Stromal cell of bone marrow (primary cell): Measurements from ENCODE around the gene CHI3L2.
"Not testable (repeated sequence)": the region's sequence is repeated elsewhere in the genome, so short reads cannot be mapped to it uniquely, and the experiment has no call there.

Experiments used
- DNase-seq: peaks from one replicate; pipeline ENCODE4 v3.0.0-alpha.2; 2012; ENCODE audit warnings: low read depth

CHI3L2 gene

DNA sequence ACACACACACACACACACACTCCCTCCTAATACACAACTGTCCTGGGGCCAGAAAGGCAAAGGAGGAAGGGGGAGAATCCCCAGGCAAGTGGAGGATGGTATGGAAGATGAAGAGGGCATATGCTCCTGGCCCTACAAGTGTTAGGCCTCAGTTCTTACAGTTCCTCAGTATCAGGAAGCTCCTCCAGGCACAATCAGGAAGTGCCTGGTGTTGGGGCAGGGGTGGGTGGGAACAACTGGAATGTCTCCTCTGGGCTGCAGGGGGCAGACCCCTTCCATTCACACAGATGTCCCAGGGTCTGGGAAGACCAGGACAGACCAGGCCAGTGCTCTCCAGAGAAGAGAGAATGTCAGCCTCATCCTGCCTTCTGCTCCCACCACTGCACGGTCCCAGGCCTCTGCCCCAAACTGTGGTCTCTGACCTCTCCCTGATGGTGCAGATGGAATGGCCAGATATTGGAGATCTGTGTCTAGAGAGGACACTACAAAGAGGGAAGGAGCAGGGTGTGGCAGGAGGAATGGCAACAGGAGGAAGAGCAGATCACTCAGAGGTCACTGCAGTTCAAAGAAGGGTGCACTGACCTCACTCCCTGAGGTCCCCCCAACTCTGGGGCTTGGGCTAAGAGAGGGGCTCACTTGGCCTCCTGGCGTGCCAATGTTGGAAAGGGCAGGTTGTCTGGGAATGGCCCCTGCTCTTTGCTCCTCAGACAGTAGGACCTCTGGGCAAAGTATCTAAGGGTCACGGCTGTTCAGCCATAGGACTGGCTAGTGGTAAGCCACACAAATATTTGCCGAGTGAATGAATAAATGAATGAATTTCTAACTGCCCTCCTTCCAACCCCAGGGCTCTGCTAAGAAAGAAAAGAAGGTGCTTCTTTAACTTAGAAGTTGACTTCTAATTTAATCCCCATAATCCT, 24.5 kb upstream of the CHI3L2 start:
- no peak for DNase-seq

DNA sequence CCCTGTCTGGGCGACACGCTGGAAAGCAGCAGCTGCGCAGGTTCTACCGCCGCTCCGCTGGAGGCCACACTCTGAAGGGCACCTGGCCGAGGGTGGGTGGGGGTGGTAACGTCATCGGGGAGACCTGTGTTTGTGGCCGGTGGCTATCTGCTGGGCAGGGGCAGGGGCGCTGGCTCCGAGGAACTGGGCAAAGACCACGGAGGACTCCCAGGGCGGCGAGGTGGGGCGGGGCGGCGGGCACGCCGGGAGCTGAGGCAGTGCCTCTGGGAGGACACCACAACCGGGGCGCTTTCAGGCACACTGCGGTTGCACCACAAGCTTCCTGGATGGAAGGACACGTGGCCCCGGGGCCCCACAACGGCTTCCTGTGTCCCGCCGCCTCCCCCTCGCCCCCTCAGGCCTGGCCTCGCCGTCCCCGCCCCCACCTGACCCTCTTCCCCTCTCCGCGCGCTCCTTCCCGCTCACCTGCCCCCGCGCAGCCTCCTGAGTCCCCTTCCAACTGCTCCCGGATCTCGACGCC, 23.8 kb upstream of the CHI3L2 start:
- DNase-seq, result no peak

- no peak for DNase-seq
These were observed 23.1 kb upstream of the CHI3L2 start for GRCh38 chr1:111204201-111204982.

DNA sequence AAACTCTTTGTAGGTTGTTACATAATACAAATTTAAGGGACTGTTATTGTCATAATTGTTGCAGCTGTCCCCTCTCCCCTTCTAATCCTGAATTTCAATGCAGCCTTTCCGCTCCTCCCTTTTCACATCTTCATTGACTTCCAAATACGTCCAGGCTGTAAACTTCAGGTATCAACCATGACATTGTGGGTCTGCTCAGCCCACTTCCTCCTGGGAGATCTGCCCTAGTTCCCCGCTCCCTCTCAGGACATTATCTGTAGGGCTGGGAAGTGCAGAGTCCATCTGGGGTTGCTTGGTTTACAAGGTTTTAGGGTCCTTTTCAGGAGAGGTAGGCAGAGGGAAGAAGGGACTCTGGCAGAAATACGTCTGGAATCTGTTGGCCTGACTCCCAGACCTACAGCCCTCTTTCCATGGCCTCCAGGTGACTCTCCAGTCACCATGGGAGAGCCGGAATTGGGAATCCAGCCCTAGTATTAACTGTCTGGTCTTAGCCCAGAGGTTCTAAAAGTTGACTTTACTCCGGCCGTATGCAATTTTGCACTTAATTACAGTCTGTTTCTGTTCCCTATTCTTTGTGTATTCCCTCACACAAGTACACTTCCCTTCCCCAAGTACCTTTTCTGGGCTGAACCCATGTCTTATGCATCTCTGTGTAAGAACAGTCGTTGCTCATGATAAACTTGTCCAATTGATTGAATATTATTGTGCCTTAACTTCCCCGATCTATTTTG, 22.4 kb upstream of the CHI3L2 start:
- DNase-seq, result no peak

- DNase-seq, result no peak
These were observed 21.8 kb upstream of the CHI3L2 start for GRCh38 chr1:111205714-111206050.

- no peak for DNase-seq
These were observed 18.6 kb upstream of the CHI3L2 start for GRCh38 chr1:111208921-111209320.

GRCh38 chr1:111209622-111210021, 17.9 kb upstream of the CHI3L2 start:
- no peak for DNase-seq

- no peak for DNase-seq
These were observed 15.6 kb upstream of the CHI3L2 start for GRCh38 chr1:111211921-111212320.

DNA sequence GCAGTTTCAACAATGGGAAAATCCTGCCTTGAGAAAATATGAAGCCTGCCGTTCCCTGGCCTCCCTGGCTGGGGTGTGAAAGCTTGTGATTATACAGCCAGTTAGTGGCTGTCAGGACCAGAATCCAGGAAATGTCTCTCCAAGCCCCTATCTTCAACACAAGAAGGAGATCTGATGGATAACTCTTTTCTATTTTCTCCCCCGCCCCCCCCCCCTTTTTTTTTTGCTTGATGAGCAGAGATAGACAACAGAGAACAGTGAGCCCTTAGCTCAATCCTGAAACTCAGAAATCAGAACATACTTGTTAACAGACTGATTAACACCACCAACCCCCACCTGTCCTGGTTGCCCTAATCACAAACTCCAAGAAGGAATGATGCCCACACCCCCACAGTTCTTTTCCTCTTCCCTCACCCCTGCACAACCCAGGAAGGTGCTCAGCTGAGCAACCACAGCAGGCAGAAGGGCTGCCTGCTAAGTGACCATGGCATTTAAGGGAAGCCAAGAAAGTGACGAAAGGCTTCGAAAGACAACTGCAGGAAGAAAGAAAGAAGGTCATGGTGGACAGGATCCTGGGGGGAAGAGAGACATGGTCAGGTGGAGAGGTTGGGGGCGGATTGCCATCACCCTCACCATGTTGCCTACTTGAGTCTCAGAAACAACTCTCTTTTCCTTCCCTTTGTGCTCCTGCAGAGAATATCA, 14.7 kb upstream of the CHI3L2 start:
- DNase-seq, result no peak

- DNase-seq, result no peak
These were observed 14.1 kb upstream of the CHI3L2 start for GRCh38 chr1:111213412-111213811.

DNA sequence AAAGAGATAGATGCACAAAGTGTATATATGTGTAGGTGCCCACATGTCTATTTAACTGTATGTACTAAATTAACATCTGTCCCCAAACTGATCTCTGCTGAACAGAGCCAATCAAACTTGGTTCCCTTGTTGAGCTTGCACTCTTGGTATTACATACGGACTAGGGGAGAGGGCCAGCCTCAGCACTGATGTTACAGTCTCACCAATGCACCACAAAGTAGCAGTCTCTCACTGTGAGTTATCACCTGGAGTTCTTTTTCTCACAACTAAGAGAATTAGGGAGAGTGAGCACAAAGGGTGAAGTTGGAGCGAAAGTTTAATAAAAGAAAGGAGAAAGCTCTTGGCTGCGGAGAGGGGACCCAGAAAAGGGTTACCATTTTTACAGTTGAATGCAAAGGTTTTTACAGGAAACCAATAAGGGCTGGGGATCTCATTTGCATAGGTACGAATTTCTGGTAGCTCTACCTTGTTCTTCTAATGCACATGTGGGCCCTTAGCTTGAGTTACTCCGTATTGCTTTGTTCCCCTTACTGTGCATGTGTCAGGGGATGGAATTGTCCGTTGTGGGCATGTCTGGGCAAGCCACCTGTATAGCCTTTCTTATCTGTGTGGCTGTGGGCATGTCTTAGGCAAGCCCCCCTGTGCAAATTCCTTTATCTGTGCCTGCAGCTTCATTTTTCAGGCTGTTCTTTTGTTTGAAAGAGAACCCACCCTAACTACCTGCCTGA, 13.3 kb upstream of the CHI3L2 start:
- no peak for DNase-seq

DNA sequence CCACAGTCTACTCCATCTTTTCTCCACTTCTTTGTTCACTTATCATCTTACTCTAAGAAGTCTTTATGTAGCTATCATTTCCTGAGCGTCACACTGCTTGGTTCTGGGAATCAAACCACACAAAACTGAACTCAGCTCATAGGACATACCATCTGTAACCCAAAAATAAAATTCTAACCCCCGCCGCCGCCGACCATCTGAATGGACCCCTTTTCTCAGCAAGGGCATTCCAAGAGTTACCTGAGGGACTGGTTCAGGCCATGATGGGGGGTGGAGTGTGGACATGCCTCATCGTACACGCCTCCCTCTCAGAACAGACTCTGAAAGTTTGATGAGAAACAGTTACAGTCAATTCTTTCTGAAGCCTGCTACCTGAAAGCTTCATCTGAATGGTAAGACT, 12.6 kb upstream of the CHI3L2 start:
- DNase-seq, result no peak

GRCh38 chr1:111215285-111215684, 12.2 kb upstream of the CHI3L2 start:
- DNase-seq, result not testable (repeated sequence)

GRCh38 chr1:111216751-111217150, 10.8 kb upstream of the CHI3L2 start:
- DNase-seq, result no peak

DNA sequence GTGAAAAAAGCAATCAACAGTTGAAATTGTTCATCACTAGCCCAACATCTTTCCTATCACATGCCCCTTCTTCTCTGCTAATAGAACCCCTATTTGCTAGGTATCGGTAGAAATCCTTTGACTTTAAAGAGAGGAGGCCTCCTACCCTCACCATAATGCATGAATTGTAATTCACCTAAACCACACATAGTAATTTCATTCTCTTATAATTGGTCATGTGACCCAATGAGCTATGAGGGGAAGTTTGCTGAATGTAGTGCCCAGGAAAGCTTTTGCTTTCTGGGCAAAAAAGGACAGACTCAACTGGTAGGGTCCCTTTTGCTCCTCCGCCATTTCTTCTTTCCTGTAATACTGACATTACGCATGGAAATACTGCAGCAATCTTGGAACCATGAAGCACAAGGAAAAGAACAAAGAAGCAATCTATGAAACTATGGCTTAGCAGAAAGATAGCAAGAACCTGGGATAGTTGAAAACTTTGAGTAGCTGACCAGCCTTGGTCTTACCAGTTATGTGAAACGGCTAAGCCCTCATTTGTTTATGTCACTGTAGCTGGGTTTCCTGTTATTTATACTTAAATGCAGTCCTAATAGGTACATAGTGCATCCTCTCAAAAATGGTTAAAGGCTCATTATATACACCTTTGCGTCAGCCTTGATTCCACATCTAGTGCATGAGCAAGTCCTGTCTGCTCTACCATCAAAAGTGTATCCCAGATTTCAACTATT, 10.2 kb upstream of the CHI3L2 start:
- no peak for DNase-seq

DNA sequence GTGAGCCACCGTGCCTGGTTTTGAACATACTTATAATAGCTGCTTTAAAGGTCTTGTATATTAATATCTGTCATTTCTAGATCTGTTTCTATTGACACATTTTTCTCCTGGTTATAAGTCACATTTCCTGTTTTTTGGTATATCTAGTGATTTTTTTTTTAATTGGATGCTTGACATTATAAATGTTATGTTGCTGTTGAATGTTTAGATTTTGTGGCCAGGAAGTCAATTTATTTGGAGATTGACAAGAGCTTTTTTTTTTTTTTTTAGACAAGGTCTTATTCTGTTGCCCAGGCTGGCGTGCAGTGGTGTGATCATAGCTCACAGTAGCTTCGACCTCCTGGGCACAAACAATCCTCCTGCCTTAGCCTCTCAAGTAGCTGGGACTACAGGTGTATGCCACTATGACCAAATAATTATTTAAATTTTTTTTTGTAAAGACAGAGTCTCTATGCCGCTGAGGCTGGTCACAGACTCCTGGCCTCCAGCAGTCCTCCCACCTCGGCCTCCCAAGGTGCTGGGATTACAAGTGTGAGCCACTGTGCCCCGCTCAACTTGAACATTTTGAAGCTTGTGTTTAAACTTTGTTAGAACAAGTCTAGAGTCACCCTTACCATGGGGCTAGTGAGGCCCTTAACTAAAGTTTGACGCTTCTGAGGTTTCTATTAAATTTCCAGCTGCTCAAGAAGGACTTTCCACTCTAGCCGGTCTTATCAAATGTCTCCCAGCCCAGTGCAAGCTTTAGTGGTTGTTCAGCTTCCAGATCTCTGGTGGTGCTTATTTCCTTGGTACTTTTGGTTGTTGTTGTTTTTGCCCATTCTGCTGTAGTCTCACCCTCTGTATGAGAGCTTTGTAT, 8.6 kb upstream of the CHI3L2 start:
- no peak for DNase-seq

GRCh38 chr1:111219557-111220286, 7.8 kb upstream of the CHI3L2 start:
- no peak for DNase-seq

GRCh38 chr1:111220302-111220890, 7.1 kb upstream of the CHI3L2 start:
- no peak for DNase-seq
